Loucy (cell line): ENCODE results near the gene KDM4B.

Experiments used
- CTCF ChIP-seq: fragments of 200-600 bp; sonication (generic); conservative IDR thresholded peaks from 2 replicates; pipeline ENCODE4 v1.5.1; 2014; ENCODE audit warnings: mild to moderate bottlenecking, antibody characterized with exemption, low read length
- EZH2phosphoT487 ChIP-seq: fragments of 200-600 bp; IDR thresholded peaks from 2 replicates; pipeline ENCODE4 v1.6.1; 2018; ENCODE audit warnings: antibody characterized with exemption, mild to moderate bottlenecking, moderate library complexity, borderline replicate concordance

DNA sequence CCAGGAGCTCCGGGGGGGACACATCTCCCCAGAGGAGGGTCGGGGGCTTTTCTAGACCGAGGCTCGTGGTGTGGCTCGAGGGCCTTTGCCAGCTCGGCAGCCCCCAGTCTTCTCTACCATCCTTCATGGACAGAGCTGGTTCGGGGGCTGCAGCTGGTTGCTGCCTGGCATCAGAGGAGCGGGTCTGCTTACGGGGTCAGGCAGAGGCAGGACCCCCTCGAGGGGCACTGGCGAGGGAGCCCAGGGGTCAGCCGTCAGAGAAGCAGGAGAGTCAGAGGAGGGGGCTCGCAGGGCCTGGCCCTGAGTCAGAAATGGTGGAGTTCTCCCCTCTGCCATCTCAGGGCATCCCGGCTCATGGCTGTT, 123.5 kb downstream of the KDM4B start:
- TF ChIP-seq CTCF (no peak), EZH2phosphoT487 (no peak)
